Activated CD4-positive, alpha-beta T cell treated with anti-CD3 and anti-CD28 coated beads for 1 hour (primary cell): ENCODE data around the gene CSRNP2.
"Not testable (repeated sequence)": the region's sequence is repeated elsewhere in the genome, so short reads cannot be mapped to it uniquely, and the experiment has no call there.

Experiments
- DNase-seq: peaks from one replicate; pipeline ENCODE4 v3.0.0-alpha.2; 2020

Gene CSRNP2

DNA sequence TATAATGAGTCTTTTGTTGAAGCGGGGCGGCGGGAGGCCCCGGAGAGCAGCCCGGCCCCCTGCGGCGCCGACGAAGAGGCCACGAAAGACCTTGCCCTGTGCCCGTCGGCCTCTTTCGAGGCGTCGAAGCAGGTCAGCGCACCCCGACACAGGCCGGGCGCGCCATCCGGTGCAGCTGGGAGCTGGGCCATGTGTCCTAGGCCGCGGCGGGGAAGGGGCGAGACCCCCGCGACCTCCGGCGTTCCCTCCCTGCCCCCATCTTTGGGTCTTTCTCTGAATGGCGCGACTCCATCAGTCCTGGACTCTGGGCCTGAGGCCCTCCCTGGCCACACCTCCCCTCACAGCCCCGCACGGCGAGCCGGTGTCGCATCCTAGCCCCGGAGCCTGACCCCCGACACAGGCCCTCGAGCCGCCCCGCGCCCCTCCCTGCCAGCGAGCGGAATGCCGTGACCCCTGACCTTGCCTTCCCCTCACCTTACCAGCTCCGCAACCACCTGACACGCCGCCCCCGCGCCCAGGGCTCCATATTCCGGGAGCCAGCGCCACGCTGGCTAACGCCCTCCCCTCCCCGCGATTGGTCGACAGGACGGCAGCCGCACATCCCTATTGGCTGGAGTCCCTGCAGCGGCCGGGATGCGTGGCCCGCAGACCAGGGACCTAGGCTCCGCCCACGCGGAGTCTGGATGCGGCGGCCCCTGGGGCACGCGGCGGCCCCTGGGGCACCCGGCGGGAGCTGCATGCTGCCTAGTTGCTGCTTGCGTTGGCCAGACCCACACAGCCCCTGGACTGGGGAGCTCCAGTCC lies 57.4 kb downstream of the CSRNP2 start, which contains the start of gene SLC11A2:
TSS of gene SLC11A2 (minus strand) at position 549 of the 803 bp plus-strand sequence. CDS start 15,656 bp downstream, outside the sequence.
- peak; percentile 85 for DNase-seq

DNA sequence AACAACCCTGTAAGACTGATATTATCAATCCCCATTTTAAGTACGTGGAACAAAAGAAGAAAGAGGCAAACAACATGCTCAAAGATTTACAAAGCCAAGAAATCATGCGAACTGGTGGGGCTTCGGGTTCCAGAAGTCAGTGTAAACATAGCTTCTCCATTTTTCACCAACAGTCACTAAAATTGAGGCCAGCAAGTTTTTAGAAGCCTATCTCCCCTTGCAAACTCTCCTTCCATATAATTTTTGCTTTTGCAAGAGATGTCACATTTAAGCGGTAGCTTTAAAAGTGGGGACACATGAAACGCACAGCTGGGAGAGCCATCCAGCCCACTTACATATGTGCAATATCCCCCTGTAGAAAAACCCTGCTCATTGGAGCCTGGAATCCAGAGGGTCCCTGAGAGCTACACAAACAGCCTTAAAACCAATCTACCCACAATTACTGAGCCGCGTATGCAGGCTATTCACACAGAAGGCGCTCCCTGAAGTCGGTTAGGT lies 58.0 kb downstream of the CSRNP2 start:
- no peak for DNase-seq

DNA sequence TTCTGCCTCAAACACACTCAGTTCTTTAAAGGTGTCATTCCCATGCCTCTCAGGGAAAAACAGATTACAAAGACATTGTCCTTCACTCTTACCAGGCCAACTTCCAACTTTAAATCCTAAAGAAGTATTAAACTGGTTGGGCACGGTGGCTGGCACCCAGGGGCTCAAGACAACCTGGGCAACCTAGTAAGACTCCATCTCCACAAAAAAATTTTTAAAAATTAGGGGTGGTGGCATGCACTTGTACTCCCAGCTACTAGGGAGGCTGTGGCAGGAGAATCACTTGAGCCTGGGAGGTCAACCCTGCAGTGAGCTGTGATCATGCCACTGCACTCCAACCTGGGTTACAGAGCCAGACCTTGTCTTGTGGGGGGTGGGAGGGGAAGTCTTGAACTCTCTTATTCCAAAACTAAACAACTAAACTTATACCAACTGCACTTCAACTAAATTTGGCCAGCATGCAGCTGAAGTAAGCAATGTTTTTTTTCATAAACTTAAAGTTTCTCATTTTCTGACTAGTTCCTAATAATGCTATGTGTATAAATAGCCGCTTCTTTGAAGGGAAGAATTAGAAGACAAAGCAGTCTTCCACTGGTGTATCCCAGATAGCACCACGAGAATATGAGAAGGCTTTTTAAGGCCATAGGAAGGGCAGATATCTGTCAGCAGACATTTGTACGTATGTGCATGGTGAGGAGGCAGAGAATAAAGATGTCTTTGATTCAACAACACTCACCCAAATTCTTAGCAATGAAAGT lies 59.6 kb downstream of the CSRNP2 start:
- DNase-seq, result no peak

DNA sequence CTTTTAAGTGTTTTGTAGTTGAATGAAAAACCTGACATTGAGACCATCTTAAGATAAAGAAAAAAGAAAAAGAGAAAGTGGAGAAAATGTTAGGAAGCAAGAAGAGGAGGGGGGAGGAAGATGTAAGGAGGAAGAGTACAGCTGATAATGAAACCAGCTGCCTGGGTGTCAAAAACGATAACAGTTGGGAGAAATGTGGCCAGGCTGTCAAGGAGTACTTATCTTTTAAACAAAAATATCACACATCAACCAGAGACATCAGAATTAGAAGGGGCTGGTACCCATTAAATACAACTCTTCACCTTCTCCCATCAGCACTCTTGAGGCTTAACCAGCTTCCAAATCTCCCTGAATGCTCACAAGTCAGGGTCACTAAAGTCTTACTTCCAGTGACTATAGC lies 61.7 kb downstream of the CSRNP2 start:
- no peak for DNase-seq

DNA sequence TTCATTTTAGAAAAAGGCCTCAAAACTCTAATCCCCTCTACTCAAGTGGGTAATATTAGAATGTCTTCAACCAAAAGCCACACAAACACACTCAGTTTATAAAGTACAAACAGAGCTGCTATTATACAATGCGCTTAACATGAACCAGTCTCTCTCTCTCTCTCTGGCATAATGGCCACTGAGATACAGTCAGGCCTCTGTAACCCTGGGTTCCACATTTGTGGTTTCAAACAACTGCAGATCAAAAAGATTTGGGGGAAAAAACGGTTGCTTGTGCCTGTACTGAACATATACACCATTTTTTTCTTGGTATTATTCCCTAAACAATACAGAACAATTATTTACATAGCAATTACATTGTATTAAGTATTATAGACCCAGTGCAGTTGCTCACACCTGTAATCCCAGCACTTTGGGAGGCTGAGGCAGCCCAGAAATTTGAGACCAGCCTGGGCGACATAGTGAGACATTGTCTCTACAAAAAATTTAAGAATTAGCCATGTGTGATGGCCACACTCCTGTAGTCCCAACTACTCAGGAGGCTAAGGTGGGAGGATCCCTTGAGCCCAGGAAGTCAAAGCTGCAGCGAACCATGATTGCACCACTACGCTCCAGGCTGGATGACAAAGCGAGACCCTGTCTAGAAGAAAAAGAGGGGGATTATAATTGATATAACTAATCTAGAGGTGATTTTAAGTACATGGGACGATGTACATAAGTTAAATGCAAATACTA lies 62.8 kb downstream of the CSRNP2 start:
- DNase-seq, result no peak

DNA sequence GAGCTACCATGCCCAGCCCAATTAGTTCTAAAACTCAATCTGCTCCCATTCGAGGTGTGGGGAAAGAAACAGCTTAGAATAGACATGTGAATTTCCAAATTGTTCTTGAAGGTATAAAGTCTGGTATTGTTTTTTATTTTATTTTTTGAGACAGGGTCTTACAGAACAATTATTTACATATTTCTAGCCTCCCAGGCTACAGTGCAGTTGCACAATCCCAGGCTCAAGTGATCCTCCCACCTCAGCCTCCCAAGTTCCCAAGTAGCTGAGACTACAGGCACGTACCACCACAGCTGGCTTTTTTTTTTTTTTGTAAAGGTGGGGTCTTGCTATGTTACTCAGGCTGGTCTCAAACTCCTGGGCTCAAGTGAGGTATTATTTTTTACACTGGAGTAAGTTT lies 63.5 kb downstream of the CSRNP2 start:
- no peak for DNase-seq

DNA sequence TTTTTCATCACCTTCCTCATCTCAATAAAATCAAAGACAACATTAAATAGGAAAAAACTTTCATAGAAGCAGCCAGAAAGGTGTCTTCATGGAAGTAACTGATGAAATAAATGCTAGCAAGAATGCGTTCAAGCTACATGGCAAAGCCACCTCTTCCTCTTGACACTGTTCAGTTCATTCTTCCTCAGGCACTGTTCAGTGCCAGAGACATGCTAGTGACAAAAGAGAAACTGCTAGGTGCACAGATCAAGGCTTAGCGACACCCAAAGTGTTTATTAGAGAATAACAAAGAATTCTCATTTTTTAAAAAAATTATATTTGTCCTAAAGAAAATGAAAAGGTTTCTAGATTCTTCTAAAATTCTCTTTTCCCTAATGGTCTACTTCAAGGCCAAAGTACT lies 64.4 kb downstream of the CSRNP2 start:
- no peak for DNase-seq

DNA sequence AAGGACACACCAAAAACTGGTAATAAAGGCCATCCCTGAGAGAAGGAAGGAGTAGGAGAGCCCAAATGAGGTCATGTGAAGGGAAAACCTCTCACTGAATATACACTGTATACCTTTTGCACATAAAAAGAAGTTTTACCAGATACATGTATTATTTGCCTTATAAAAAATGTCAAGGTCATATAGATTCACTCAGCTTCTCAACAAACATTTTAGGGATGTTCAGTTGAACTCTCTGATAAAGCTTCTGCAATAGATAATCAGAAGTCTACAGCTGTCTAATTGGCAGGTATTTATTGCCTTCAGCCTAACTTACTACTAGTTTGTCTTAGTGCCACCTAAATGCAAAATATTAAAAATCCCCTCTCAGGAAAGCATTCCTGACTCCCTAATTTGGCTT lies 65.9 kb downstream of the CSRNP2 start:
- DNase-seq, result no peak

DNA sequence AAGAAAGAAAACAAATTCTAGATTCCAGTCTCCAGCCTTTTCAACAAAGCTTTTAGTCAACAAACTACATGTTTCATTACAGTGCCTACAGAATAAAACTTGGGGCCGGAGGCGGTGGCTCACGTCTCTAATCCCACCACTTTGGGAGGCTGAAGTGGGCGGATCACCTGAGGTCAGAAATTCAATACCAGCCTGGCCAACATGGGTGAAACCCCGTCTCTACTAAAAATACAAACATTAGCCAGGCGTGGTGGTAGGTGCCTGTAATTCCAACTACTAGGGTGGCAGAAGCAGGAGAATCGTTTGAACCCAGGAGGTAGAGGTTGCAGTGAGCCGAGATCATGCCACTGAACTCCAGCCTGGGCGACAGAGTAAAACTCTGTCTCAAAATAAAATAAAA lies 68.9 kb downstream of the CSRNP2 start:
- not testable (repeated sequence) for DNase-seq

DNA sequence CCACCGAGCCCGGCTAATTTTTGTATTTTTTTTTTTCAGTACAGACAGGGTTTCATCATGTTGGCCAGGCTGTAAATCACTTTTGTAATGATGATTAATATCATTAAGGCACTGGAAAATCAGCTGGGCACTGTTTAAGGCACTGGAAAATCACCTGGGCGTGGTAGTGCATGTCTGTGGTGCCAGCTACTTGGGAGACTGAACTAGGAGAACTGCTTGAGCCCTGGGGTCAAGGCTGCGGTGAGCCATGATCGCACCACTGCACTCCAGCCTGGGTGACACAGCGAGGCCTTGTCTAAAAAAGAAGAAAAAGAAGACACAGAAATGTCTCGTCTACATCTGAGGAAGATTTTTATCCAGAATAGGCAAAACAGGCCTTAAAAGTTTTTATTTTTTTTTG lies 70.0 kb downstream of the CSRNP2 start:
- no peak for DNase-seq

DNA sequence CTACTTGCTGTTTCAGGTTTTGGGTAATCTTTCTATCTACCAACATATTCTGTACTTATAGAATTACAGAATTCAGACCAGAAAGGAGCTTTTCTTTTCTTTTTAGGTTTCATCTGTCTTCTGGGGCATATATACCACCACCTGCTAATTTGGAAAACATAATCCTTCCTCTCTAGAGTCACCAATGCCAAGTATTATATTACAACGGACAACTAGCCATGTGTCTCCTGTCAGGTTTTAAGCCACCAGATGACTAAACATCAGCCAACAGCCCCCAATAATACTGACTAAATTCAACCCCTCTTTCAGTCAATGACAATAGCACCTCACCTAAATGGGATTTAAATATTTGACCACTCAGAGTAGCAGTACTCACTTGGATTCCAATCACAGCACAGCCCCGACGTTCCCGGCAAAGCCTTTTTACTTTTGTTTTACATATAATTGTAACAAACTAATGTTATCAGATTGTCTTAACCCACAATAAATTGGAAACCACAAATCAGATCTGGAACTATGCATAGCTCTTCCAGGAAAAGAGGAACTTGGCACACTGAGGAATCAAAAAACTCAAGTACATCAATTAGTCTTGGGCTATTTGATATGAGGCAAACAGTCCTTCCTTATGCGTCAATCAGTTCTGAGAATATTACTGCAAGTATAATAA lies 70.7 kb downstream of the CSRNP2 start:
- DNase-seq, result no peak

DNA sequence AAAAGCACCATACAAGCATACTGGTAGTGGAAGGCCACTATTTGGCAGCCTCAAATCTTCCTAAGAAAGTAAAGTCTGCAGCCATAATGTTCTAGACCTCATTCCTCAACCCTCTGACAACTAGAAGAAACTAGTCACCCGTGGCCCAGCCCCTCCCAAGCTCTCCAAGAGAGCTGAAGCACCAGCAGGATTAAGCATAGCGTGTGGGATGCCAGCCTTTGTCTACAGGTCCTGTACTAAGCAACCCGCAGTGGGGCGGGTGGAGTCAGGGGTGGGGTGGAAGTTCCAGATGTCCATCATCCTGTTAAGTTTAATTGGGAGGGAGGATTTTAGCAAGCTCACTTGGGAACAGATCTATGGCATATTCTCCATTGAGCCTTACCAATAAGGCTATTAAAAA lies 71.4 kb downstream of the CSRNP2 start:
- no peak for DNase-seq
